Calu3 (cell line): ENCODE results near the gene CUTA. TPM values are rescaled to one million over a fixed set of nuclear protein-coding genes. Genes with fewer than 3 reads are reported as not detected.
A peak's percentile ranks its signal among the peaks of the same experiment; 100 is the strongest.

Source experiments
- BruUV-seq: library from RNA; stranded (reverse); fragments of 400-500 nt; replicated peaks from 2 replicates; lab custom pipeline; 2021; lab: Mats Ljungman, UMichigan
- CTCF ChIA-PET: fragments of 300-600 bp; sonication (Branson Sonifier 250); formaldehyde crosslinking; loops from one replicate; lab custom pipeline; 2022; ENCODE audit warnings: antibody characterized with exemption; lab: Charles Lee
- DNase-seq: peaks from one replicate; pipeline ENCODE4 v3.0.0; 2022
- H3K27ac Mint-ChIP-seq: one replicate; pipeline ENCODE4 v1.8.0; 2022; ENCODE audit warnings: mixed read lengths; ENCODE audit not compliant: unreplicated experiment
- H3K27me3 Mint-ChIP-seq: one replicate; pipeline ENCODE4 v1.8.0; 2022; ENCODE audit warnings: mixed read lengths; ENCODE audit not compliant: unreplicated experiment
- H3K36me3 Mint-ChIP-seq: one replicate; pipeline ENCODE4 v1.8.0; 2022; ENCODE audit warnings: mild to moderate bottlenecking, moderate library complexity, mixed read lengths; ENCODE audit not compliant: insufficient read depth, unreplicated experiment
- H3K4me1 Mint-ChIP-seq: one replicate; pipeline ENCODE4 v1.8.0; 2022; ENCODE audit warnings: mild to moderate bottlenecking, low read depth, mixed read lengths; ENCODE audit not compliant: unreplicated experiment
- H3K4me3 Mint-ChIP-seq: one replicate; pipeline ENCODE4 v1.8.0; 2022; ENCODE audit warnings: mild to moderate bottlenecking, low read depth, moderate library complexity, mixed read lengths; ENCODE audit not compliant: unreplicated experiment
- H3K9me3 Mint-ChIP-seq: one replicate; pipeline ENCODE4 v1.8.0; 2022; ENCODE audit warnings: low read depth, mixed read lengths; ENCODE audit not compliant: unreplicated experiment
- intact Hi-C: fragments of 100-400 bp; cut with micrococcal nuclease; formaldehyde crosslinking; loops from one replicate; pipeline ENCODE4 v1.10.0; 2022; ENCODE audit not compliant: unreplicated experiment
- total RNA-seq: library from RNA; stranded (reverse); gene quantifications from 2 replicates; pipeline ENCODE4 v1.2.3, GENCODE V29; 2022
- TF ChIP-seq, protein P1 (sequence below): fragments of 200-600 bp; IDR thresholded peaks from one replicate; pipeline ENCODE4 v1.8.0; 2022; ENCODE audit warnings: antibody characterized with exemption; ENCODE audit not compliant: unreplicated experiment

CUTA gene
- total RNA-seq, 1 experiment from 2014 or later, result 172 TPM

DNA sequence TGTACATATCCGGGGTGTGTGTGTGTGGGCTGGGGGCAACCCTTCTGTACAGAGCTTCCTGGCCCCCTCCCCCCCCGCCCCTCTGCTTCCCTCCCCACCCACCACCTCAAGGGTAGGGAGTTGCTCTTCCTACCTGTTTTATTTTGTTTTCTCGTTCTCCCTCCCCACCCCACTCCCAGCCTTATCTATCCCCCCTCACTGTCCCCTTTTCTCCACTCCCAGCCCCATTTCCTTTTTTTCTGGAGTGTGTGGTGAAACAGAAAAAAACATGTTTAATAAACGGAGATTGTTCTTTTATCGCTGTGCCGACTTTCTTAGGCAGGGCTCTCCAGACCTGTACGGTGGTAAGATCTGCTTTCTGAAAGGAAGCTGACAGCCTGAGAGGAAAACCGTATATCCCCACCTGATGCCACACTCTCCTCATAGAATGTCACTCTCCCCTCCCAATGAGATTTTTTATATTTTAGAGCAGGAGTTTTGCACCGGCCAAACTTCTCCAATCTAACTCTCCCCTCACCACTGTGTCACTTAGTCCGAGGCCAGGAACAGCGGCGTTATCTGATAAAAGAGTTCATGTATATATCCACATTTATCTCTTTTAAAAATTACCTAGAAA lies 35.6 kb upstream of the CUTA start:
- intact Hi-C loops, result no loop called here
- CTCF ChIA-PET, result interaction anchor here (0.5 to 1.4 kb wide), 4 partner anchors 14 to 136 kb away, joined by 3 to 6 read pairs (median 5); partner anchors contain the start of gene ZBTB22
- Mint-ChIP-seq H3K27ac (peak overlapping the region; percentile 72), H3K4me3 (peak overlapping the region; percentile 98), H3K4me1 (peaks cover 12% of the 10 kb centered on the region), H3K36me3 (peaks cover 44% of the 10 kb centered on the region), H3K27me3 (no peaks in the 10 kb centered on the region), H3K9me3 (no peaks in the 10 kb centered on the region)
- no TSS peak for BruUV-seq
- DNase-seq, result no peak
- TF ChIP-seq, protein P1, sequence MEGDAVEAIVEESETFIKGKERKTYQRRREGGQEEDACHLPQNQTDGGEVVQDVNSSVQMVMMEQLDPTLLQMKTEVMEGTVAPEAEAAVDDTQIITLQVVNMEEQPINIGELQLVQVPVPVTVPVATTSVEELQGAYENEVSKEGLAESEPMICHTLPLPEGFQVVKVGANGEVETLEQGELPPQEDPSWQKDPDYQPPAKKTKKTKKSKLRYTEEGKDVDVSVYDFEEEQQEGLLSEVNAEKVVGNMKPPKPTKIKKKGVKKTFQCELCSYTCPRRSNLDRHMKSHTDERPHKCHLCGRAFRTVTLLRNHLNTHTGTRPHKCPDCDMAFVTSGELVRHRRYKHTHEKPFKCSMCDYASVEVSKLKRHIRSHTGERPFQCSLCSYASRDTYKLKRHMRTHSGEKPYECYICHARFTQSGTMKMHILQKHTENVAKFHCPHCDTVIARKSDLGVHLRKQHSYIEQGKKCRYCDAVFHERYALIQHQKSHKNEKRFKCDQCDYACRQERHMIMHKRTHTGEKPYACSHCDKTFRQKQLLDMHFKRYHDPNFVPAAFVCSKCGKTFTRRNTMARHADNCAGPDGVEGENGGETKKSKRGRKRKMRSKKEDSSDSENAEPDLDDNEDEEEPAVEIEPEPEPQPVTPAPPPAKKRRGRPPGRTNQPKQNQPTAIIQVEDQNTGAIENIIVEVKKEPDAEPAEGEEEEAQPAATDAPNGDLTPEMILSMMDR, result no peak

DNA sequence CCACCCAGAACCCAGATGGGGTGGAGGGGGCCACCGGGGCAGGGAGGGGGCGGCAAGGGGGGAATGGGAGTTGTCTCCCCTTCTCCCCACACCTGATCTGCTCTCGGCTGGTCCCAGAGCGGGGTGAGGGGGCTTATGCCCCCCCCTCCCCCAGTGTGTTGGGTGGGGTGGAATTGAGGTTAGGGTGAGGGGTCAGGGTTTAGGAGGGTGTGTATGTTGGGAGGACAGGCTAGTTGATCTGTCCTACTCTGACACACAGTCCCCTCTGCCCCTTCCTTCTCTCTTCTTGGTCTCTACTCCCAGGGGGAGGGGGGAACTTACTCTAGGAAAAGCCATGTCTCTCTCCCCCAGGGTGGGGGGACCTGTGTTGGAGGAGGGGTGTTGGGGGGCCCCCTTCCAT lies 34.6 kb upstream of the CUTA start:
- Mint-ChIP-seq H3K27ac (no peak overlapping the region), H3K27me3 (no peaks in the 10 kb centered on the region), H3K4me1 (peaks cover 12% of the 10 kb centered on the region), H3K9me3 (no peaks in the 10 kb centered on the region), H3K36me3 (peaks cover 44% of the 10 kb centered on the region), H3K4me3 (no peak overlapping the region)
- CTCF ChIA-PET, result interaction anchor here (0.6 kb wide), 1 partner anchor 1786 kb away, joined by 4 read pairs; no protein-coding TSS in a partner anchor
- intact Hi-C loops, result no loop called here
- BruUV-seq, result no TSS peak
- TF ChIP-seq, protein P1, result no peak
- no peak for DNase-seq

DNA sequence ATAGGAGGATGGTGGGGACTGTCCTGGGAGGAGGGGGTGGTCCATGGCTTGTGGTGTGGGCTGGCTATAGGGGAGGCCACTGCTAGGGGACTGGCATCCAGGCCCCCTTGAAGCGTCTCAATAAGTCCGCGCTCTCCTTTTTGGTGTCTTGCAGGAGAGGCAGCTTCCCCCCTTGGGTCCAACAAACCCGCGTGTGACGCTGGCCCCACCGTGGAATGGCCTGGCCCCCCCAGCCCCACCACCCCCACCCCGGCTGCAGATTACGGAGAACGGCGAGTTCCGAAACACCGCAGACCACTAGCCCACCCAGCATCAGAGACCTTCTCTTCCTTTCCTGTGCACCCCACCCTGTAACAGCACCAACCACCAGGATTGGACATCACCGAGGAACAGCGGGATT lies 33.7 kb upstream of the CUTA start:
- Mint-ChIP-seq H3K4me3 (no peak overlapping the region), H3K27ac (no peak overlapping the region), H3K4me1 (peaks cover 12% of the 10 kb centered on the region), H3K36me3 (peaks cover 39% of the 10 kb centered on the region), H3K9me3 (no peaks in the 10 kb centered on the region), H3K27me3 (no peaks in the 10 kb centered on the region)
- CTCF ChIA-PET, result no interaction called here
- BruUV-seq, result no TSS peak
- intact Hi-C loops, result no loop called here
- no peak for DNase-seq
- TF ChIP-seq, protein P1, result no peak

DNA sequence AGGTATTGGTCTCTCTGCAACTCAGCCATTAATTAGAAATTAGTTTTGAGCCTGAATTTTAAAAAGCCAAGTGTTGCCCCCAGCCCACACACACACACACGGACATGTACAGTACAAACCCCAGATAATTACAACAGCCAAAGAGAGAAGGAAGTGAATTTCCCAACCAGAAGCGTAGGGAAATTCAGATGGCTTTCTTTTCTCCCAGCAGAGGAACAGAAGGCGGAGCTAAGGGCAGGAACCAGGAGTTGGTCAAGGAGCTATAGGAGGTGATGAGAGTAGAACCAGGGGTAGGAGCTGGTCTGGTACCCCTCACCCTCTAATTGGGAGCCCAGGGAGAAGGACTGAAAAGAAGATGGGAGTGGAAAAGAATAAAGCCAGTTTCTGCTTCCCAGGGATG lies 32.5 kb upstream of the CUTA start:
- H3K27me3 Mint-ChIP-seq, result no peaks in the 10 kb centered on the region
- intact Hi-C loops, result no loop called here
- H3K27ac Mint-ChIP-seq, result no peak overlapping the region
- DNase-seq, result no peak
- H3K9me3 Mint-ChIP-seq, result no peaks in the 10 kb centered on the region
- H3K36me3 Mint-ChIP-seq, result peaks cover 27% of the 10 kb centered on the region
- CTCF ChIA-PET, result interaction anchor here (0.6 to 0.8 kb wide), 3 partner anchors 67 to 503 kb away, joined by 3 to 4 read pairs (median 4); partner anchors contain the start of gene WDR46
- TF ChIP-seq, protein P1, result no peak
- H3K4me1 Mint-ChIP-seq, result peaks cover 9% of the 10 kb centered on the region
- no peak overlapping the region for H3K4me3 Mint-ChIP-seq
- no TSS peak for BruUV-seq
